GM20000 (cell line): ENCODE results near the gene GBX2.

Experiments used
- DNase-seq: peaks from one replicate; pipeline ENCODE4 v3.0.0; 2012; ENCODE audit warnings: low spot score
- TF ChIP-seq, protein P1 (sequence below): IDR thresholded peaks from 2 replicates; pipeline ENCODE4 v1.5.1; 2012; ENCODE audit warnings: mild to moderate bottlenecking, control low read depth; ENCODE audit errors: extremely low read depth, missing control alignments

GBX2 gene

GRCh38 chr2:236210536-236210935 is 42.4 kb upstream of the GBX2 start:
- TF ChIP-seq, protein P1, sequence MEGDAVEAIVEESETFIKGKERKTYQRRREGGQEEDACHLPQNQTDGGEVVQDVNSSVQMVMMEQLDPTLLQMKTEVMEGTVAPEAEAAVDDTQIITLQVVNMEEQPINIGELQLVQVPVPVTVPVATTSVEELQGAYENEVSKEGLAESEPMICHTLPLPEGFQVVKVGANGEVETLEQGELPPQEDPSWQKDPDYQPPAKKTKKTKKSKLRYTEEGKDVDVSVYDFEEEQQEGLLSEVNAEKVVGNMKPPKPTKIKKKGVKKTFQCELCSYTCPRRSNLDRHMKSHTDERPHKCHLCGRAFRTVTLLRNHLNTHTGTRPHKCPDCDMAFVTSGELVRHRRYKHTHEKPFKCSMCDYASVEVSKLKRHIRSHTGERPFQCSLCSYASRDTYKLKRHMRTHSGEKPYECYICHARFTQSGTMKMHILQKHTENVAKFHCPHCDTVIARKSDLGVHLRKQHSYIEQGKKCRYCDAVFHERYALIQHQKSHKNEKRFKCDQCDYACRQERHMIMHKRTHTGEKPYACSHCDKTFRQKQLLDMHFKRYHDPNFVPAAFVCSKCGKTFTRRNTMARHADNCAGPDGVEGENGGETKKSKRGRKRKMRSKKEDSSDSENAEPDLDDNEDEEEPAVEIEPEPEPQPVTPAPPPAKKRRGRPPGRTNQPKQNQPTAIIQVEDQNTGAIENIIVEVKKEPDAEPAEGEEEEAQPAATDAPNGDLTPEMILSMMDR: no peak
- no peak for DNase-seq

DNA sequence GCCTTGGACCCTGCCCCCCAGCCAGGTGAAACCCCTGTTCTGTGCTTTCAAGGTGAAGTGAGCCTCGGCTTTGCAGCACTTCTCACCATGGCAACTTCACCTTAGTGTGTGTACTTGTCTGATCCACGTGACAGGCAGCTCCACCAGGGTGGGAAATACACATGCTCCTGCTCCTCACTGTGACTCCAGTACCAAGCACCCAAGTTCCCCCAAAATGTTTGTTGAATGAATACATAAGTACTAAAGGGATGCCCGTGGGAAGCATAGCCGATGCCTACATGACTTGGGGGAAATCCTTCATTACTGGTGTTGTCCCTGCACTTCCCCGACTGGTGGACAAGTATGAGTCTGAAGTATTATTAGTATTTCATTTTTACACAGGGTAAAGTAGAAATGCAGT is 41.8 kb upstream of the GBX2 start:
- no peak for DNase-seq
- TF ChIP-seq, protein P1: no peak

- TF ChIP-seq, protein P1: no peak
- no peak for DNase-seq
Measured at GRCh38 chr2:236209535-236209934, 41.3 kb upstream of the GBX2 start.

- TF ChIP-seq, protein P1: no peak
- DNase-seq: no peak
Measured at GRCh38 chr2:236208019-236208926, 40.1 kb upstream of the GBX2 start.

DNA sequence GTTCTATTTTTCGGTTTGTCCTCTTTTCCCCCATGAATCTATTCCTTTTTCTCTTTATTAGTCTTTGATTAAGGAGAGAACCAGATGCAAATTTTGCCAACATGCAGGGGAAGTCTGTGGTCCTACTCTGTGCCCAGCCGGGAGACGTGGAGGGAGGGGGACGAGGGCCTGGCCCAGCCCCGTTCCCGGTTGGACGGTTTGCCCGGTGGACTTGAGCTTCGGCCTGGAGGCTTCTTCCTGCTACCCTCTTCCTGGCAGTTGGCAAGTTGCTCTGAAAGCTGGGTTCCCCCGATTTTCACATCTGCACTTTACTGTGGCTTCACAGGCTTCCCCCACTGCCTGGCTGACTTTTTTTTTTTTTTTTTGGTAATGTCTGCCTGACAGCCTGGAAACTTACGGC is 39.3 kb upstream of the GBX2 start:
- no peak for DNase-seq
- TF ChIP-seq, protein P1: no peak

GRCh38 chr2:236205867-236206645 is 37.9 kb upstream of the GBX2 start:
- DNase-seq: no peak
- TF ChIP-seq, protein P1: no peak

- no peak for DNase-seq
Measured at GRCh38 chr2:236204953-236205352, 36.8 kb upstream of the GBX2 start.

More at GRCh38 chr2:236204953-236205352, 36.8 kb upstream of the GBX2 start:
- TF ChIP-seq, protein P1: no peak
